Measurements from ENCODE around the gene MYOG. TPM values are rescaled to one million over a fixed set of nuclear protein-coding genes. Genes with fewer than 3 reads are reported as not detected.

MYOG gene
- total RNA-seq: not detected in 2 replicates

DNA sequence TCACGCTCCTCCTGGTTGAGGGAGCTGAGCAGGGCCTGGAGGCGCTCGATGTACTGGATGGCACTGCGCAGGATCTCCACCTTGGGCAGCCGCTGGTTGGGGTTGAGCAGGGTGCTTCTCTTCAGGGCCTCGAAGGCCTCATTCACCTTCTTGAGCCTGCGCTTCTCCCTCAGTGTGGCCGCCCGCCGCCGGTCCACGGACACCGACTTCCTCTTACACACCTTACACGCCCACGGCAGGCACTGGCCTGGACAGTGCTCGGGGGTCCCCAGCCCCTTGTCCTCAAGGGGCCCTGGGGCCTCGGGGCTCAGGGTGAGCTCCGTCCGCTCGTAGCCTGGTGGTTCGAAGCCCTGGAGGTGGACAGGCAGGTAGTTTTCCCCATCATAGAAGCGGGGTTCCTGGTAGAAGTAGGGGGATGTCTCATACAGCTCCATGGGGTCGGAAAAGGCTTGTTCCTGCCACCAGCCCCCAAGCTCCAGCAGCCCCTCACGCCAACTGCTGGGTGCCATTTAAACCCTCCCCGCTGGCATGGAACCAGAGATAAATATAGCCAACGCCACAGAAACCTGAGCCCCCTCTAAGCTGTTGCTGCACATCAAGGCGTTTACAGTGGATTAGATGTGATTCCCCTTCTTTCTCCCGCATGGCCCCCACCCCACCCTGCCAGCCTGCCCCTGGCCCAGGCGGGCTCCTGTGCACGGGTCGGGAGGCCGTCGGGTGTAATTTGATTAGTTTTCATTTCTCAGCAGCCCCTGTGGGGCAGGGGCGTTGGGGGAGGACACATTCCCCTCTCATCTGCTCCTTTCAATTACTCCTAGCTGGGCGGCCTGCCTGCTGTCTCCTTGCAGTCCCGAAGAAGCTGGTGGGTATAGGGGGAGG lies at the start of gene MYOG:
Gene MYOG, minus strand, starts transcription at position 485 of the 879 bp plus-strand sequence. Its CDS starts 51 bp downstream, at position 434.
- DNase-seq (ENCODE audit: low read depth): no peak

- peak; percentile 64 for DNase-seq (ENCODE audit: low read depth)
Measured at GRCh38 chr1:203133970-203134725, 48.3 kb upstream of the MYOG start.

DNA sequence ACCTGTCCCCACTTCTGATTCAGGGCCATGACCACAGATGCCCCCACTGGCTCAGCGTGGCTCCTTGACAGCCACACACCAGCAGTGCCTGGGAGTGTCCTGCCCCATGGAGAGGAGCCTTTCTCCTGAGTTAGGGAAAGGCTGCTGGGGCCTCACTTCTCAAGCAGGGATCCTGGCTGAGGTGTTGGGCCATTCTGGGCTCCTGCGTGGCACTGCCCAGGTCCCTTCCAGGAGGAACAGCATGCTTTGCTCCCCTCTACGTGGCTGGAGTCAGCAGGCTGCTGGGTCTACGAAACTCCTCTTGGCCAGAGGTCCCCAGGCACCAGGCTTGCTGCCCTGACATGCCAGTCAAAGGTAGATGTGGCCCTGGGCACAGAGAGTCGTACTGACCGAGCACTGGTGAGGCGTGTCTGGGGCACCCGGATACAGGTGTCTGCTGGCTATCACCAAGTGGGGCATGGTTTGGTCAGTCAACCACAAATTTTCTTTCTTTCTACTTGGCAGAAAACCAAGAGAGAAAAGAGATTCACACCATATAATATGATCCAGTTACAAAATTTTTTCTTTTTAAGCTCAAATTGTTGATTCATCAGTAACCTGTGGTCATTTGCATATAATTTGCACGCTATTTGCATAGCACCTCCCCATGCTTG lies 45.9 kb upstream of the MYOG start:
- DNase-seq (ENCODE audit: low read depth): no peak

GRCh38 chr1:203130358-203130985 lies 44.7 kb upstream of the MYOG start:
- no peak for DNase-seq (ENCODE audit: low read depth)

GRCh38 chr1:203129501-203130231 lies 43.9 kb upstream of the MYOG start:
- peak; percentile 47 for DNase-seq (ENCODE audit: low read depth)

DNA sequence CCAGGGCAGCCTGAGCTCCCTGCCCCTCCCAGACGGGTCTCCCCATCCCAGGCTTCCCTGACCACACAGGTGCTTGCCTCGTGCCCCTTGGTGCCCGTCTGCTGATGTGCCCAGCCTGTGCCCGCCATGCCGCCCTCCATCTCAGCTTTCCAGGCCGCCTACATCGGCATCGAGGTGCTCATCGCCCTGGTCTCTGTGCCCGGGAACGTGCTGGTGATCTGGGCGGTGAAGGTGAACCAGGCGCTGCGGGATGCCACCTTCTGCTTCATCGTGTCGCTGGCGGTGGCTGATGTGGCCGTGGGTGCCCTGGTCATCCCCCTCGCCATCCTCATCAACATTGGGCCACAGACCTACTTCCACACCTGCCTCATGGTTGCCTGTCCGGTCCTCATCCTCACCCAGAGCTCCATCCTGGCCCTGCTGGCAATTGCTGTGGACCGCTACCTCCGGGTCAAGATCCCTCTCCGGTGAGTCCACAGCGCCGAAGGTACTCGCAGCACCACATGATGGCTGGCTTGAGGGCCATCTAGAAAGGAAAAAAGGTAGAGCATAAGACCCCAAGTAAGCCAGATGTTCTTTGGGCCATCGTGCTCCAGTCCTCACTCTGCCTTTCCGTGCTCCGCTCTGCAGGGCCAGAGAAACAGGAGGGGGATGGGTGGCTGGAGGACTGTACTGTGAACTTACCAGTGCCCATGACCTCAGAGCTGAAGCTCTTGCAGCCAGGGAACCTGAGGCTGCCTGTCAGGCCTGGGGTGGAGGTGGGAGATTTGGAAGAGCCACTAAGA lies 43.1 kb upstream of the MYOG start:
- no peak for DNase-seq (ENCODE audit: low read depth)

DNA sequence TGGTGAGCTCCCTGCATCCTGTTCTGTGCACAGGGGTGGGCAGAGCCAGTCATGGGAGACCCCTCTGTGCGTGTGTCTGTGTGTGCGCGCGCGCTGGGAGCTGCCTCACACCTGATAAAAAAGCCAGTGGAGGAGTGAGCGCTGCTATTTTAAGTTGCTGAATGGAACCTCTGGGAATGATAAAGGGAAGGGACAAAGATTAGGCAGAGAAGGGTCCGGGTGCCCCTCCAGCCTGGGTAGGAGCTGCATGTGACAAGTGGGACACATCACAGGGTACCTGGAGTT lies 42.6 kb upstream of the MYOG start:
- no peak for DNase-seq (ENCODE audit: low read depth)

DNA sequence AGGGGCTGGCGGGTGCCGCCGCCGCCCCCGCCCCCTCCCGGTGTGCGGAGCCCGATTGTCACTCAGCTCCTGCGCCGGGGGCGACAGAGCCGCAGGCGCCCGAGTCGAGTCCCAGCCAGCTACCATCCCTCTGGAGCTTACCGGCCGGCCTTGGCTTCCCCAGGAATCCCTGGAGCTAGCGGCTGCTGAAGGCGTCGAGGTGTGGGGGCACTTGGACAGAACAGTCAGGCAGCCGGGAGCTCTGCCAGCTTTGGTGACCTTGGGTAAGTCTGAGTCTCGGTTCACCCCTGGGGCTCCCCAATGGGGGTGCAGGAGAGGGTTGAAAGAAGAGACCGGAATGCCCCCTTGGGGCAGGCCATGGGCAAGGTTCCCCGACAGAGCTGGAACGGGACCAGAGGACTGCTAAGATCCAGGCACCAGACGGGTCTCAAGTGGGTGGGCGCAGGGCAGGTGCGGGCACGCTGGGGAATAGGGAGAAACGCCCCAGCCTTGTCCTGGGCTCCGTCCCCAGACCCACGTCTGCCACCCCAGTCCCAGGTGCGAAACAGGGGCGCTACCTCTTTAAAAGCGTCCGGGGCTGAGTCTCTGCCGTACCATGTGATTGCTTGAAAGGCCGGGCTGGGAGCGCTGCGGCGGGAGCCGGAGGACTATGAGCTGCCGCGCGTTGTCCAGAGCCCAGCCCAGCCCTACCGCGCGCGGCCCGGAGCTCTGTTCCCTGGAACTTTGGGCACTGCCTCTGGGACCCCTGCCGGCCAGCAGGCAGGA lies 42.0 kb upstream of the MYOG start, which contains the start of gene ADORA1:
Gene ADORA1, plus strand, starts transcription at position 61 of the 765 bp plus-strand sequence. CDS start 1,116 bp downstream, outside the sequence.
- DNase-seq (ENCODE audit: low read depth): peak; percentile 48

GRCh38 chr1:203126866-203127665 lies 41.3 kb upstream of the MYOG start:
- DNase-seq (ENCODE audit: low read depth): no peak

GRCh38 chr1:203126151-203126865 lies 40.5 kb upstream of the MYOG start:
- peak; percentile 58 for DNase-seq (ENCODE audit: low read depth)

DNA sequence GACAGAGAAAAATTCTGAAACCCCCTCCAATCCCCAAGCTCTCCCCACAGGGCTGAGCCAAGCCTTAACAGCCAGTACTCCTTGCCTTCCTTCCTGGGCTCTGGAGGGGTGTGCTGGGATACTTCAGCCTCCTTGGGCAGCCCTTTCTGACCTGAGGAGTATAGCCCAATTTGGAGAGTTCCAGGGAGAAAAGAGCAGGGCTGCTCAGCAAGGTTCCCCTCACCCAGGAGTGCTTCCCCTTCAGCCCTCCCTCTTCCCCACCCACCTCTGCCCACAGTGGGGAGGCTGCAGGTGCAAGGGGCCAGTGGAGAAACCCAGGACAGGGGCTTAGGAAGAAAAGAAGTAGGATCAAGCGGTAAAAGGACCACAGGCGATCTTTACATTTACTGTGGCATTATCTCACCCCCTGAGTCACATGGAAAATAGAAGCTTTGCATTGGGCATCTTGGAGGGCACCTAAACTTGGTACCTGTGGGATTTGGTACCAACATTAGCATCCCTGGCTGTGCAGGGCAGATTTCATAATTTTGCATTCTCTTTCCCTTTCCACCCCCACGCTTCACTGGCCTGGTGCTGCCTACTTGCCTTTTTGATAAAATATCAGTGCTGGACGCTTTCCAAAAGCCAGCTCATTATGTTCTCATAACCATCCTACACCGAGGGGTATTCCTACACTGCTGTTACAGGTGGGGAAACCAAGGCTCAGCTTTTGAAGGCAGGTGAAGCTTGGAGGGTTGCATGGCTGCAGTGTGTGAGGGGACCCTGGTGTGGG lies 38.9 kb upstream of the MYOG start:
- no peak for DNase-seq (ENCODE audit: low read depth)

DNA sequence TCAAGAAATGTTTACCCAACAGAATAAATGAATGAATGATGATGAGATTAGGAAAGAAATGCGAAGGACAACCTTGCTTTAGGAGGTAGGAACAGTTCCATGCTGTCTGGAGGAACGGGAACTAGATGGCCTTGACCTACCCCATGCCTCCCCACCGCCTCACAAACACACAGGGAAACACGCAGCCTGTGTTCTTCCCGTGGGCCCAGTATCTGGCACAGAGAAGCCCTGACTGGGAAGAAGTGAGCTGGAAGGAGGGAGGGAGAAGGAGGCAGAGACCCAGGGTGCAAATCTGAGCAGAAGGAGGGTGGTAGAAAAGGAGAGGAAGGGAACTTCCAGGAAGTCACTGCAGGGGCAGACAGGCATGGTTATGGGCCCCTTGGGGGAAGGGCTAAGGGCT lies 38.2 kb upstream of the MYOG start:
- no peak for DNase-seq (ENCODE audit: low read depth)

DNA sequence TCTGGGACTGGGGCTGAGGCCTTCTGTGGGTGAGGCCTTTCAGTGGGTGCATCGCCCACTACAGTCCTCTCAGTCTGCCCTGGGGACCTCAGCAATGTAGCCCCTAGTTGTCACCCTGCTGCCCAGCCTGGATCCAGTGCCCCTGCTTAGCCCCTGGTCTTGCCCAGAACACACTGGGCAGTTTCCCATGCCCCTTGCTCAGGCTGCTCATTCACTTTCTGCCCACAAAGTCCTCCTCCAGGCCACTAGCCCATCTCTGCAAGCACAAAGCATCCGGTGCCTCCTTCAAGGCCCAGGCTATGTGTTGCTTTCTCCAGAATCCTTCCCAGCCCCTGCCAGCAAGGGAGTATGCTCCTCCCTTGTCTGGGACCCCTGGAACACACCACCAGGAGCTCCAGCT lies 36.3 kb upstream of the MYOG start:
- DNase-seq (ENCODE audit: low read depth): no peak

- DNase-seq (ENCODE audit: low read depth): no peak
Measured at GRCh38 chr1:203121186-203122015, 35.6 kb upstream of the MYOG start.

DNA sequence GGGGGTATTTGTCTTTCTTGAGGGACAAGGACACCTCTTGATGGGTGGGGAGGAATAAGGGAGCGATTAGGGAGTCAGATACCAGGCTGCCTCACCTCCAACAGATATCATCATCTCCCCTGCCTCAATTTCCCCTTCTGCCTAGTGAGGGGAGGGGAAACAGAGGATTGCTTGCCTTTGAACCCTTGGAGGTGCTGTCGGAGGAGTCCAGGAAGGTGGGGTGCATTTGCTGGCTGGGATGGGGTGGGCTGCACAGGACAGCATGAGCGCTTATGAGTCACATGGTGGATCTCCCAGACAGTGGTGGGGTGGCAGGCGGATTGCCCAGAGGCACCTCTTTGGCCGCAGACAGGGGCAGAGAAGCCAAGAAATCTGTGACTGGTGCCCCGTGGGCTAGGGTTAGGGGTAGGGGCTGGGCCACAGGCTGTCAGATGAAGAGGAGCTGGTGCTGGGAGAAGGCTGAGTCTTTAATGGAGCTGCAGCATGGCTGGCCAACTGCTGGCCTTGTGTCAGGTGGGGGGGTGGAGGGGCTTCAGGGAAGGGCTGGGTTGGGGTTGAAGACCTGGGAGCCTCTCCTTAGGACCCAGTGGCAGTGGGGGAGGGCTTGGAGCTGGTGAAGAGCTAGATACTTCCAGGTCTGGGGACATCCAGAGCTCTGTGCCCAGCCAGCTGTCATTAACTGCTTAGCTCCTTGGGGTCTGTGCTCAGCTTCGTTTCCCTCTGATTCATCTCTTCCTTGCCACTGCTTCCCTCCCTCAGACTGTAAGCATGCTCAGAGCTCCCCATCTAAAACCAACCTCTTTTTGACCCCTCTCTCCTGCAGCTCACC lies 34.7 kb upstream of the MYOG start:
- DNase-seq (ENCODE audit: low read depth): no peak
